Testis (tissue), 2 donors: ENCODE data around the gene HDAC1.

Source experiments
- CTCF ChIP-seq, 3 experiments: fragments of 450-650 bp in 2 of 3; fragments of 200-600 bp in 1 of 3; sonication (generic) in 1 of 3; IDR thresholded peaks; one replicate each; pipeline ENCODE4 v1.5.1; 2016 to 2019; ENCODE audit warnings: antibody characterized with exemption in 3 of 3, mild to moderate bottlenecking in 2 of 3, moderate library complexity in 1 of 3
- POLR2A ChIP-seq: fragments of 450-650 bp; IDR thresholded peaks from one replicate; pipeline ENCODE4 v1.6.1; 2017; ENCODE audit warnings: antibody characterized with exemption, mild to moderate bottlenecking, moderate library complexity

DNA sequence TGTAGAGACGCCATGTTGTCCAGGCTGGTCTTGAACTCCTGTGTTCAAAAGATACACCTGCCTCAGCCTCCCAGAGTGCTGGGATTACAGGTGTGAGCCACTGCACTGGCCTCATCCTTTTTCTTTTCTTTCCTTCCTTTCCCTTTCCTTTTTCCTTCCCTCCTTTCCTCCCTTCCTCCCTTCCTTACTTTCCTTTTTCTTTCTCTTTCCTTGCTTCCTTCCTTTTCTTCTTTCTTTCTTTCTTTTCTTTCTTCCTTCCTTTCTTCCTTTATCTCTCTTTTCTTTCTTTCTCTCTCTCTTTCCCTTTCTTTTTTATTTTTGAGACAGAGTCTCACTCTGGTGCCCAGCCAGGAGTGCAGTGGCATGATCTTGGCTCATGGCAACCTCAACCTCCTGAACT, 64.6 kb downstream of the HDAC1 start:
- TF ChIP-seq CTCF (IDR thresholded peaks at IDR 0.05) (no peak), POLR2A (no peak)
